ENCODE measurements around the gene NAPG.

The NAPG gene

GRCh38 chr18:10557085-10557677, 31.4 kb downstream of the NAPG start:
- H3K4me3 ChIP-seq (replicated peaks in 1 of 2; ENCODE audit: low read depth in 2 of 2, low read length in 2 of 2): no peak overlapping the region
- TF ChIP-seq CTCF (IDR thresholded peaks at IDR 0.05; ENCODE audit: low read depth, low read length): no peak
- no peak for DNase-seq (ENCODE audit: low read depth in 2 of 2)

GRCh38 chr18:10558243-10558966, 32.6 kb downstream of the NAPG start:
- no peak for TF ChIP-seq CTCF (IDR thresholded peaks at IDR 0.05; ENCODE audit: low read depth, low read length)
- DNase-seq (ENCODE audit: low read depth in 2 of 2): no peak
- no peak overlapping the region for H3K4me3 ChIP-seq (replicated peaks in 1 of 2; ENCODE audit: low read depth in 2 of 2, low read length in 2 of 2)

- TF ChIP-seq CTCF (IDR thresholded peaks at IDR 0.05; ENCODE audit: low read depth, low read length): no peak
- no peak overlapping the region for H3K4me3 ChIP-seq (replicated peaks in 1 of 2; ENCODE audit: low read depth in 2 of 2, low read length in 2 of 2)
- no peak for DNase-seq (ENCODE audit: low read depth in 2 of 2)
Observed at GRCh38 chr18:10558967-10559298, 33.1 kb downstream of the NAPG start.

GRCh38 chr18:10559553-10560451, 34.0 kb downstream of the NAPG start:
- no peak for TF ChIP-seq CTCF (IDR thresholded peaks at IDR 0.05; ENCODE audit: low read depth, low read length)
- peak overlapping the region; percentile 14 to 19 for H3K4me3 ChIP-seq (replicated peaks in 1 of 2; ENCODE audit: low read depth in 2 of 2, low read length in 2 of 2)
- no peak for DNase-seq (ENCODE audit: low read depth in 2 of 2)

- peak overlapping the region; percentile 14 to 19 for H3K4me3 ChIP-seq (replicated peaks in 1 of 2; ENCODE audit: low read depth in 2 of 2, low read length in 2 of 2)
- peak; percentile 82 to 85 for DNase-seq (ENCODE audit: low read depth in 2 of 2)
- TF ChIP-seq CTCF (IDR thresholded peaks at IDR 0.05; ENCODE audit: low read depth, low read length): peak; percentile 79
Observed at GRCh38 chr18:10560452-10561045, 34.7 kb downstream of the NAPG start.

- no peak for TF ChIP-seq CTCF (IDR thresholded peaks at IDR 0.05; ENCODE audit: low read depth, low read length)
- no peak overlapping the region for H3K4me3 ChIP-seq (replicated peaks in 1 of 2; ENCODE audit: low read depth in 2 of 2, low read length in 2 of 2)
- no peak for DNase-seq (ENCODE audit: low read depth in 2 of 2)
Observed at GRCh38 chr18:10562773-10563160, 36.9 kb downstream of the NAPG start.

Measured in cardiac fibroblast (primary cell).